GM19452 (cell line): ENCODE measurements around the gene BLM.
"Not testable (repeated sequence)": the region's sequence is repeated elsewhere in the genome, so short reads cannot be mapped to it uniquely, and the experiment has no call there.

Experiments used
- ATAC-seq: cut with Tn5 transposase; IDR thresholded peaks from one replicate; pipeline ENCODE4 v1.9.1; 2021; ENCODE audit not compliant: unreplicated experiment

The BLM gene

GRCh38 chr15:90818251-90819210, 101.4 kb downstream of the BLM start:
- peak; percentile 67 for ATAC-seq

GRCh38 chr15:90819390-90819789, 102.2 kb downstream of the BLM start:
- no peak for ATAC-seq

GRCh38 chr15:90819850-90820249, 102.7 kb downstream of the BLM start:
- ATAC-seq, result no peak

GRCh38 chr15:90820481-90820880, 103.3 kb downstream of the BLM start:
- no peak for ATAC-seq

GRCh38 chr15:90822204-90822955, 105.2 kb downstream of the BLM start:
- no peak for ATAC-seq

GRCh38 chr15:90823455-90823974, 106.4 kb downstream of the BLM start:
- no peak for ATAC-seq

- ATAC-seq, result not testable (repeated sequence)
Observed at GRCh38 chr15:90825115-90825899, 108.2 kb downstream of the BLM start.

GRCh38 chr15:90826206-90826885, 109.2 kb downstream of the BLM start:
- not testable (repeated sequence) for ATAC-seq

GRCh38 chr15:90826886-90827435, 109.8 kb downstream of the BLM start:
- ATAC-seq, result no peak

GRCh38 chr15:90828111-90828510, 111.0 kb downstream of the BLM start:
- ATAC-seq, result no peak

- no peak for ATAC-seq
Observed at GRCh38 chr15:90829126-90829525, 112.0 kb downstream of the BLM start.

- no peak for ATAC-seq
Observed at GRCh38 chr15:90829942-90830440, 112.8 kb downstream of the BLM start.

- ATAC-seq, result no peak
Observed at GRCh38 chr15:90834626-90835025, 117.5 kb downstream of the BLM start.

- no peak for ATAC-seq
Observed at GRCh38 chr15:90836296-90836871, 119.2 kb downstream of the BLM start.

GRCh38 chr15:90837094-90837493, 119.9 kb downstream of the BLM start:
- no peak for ATAC-seq

- no peak for ATAC-seq
Observed at GRCh38 chr15:90838139-90838538, 121.0 kb downstream of the BLM start.

GRCh38 chr15:90838544-90838943, 121.4 kb downstream of the BLM start:
- no peak for ATAC-seq

- peak; percentile 84 for ATAC-seq
Observed at GRCh38 chr15:90839187-90840071, 122.3 kb downstream of the BLM start.
